PC-3 (cell line): ENCODE results near the gene CLEC11A. TPM values are rescaled to one million over a fixed set of nuclear protein-coding genes. Genes with fewer than 3 reads are reported as not detected.

Source experiments
- ATAC-seq: fragments of 200-7000 bp; cut with Tn5 transposase; 2 replicates; pipeline ENCODE4 v1.9.1; 2020; ENCODE audit warnings: mild to moderate bottlenecking, moderate library complexity
- BruUV-seq: library from RNA; stranded (reverse); fragments of 400-500 nt; replicated peaks from 2 replicates; lab custom pipeline; 2021; lab: Mats Ljungman, UMichigan
- CTCF ChIA-PET: fragments of 300-600 bp; sonication (Branson Sonifier 250); formaldehyde crosslinking; loops from one replicate; lab custom pipeline; 2022; ENCODE audit warnings: antibody characterized with exemption; lab: Charles Lee
- POLR2A ChIA-PET: fragments of 300-600 bp; sonication (Branson Sonifier 250); formaldehyde crosslinking; loops from one replicate; lab custom pipeline; 2022; ENCODE audit warnings: antibody characterized with exemption; ENCODE audit not compliant: unreplicated experiment; lab: Charles Lee
- DNase-seq: peaks from one replicate; pipeline ENCODE4 v3.0.0-alpha.2; 2015
- H2AFZ ChIP-seq: fragments of 300-600 bp; sonication (generic); 2 replicates; pipeline ENCODE4 v1.6.0; 2016; ENCODE audit warnings: antibody characterized with exemption, low read length
- H3F3A ChIP-seq: fragments of 300-600 bp; sonication (generic); one replicate; pipeline ENCODE4 v1.6.0; 2017; ENCODE audit warnings: antibody characterized with exemption, low read length, control low read depth, mild to moderate bottlenecking; ENCODE audit not compliant: unreplicated experiment
- H3K27ac ChIP-seq: fragments of 300-600 bp; sonication (generic); 2 replicates; pipeline ENCODE4 v1.5.1; 2016; ENCODE audit warnings: mild to moderate bottlenecking, low read length
- H3K27me3 ChIP-seq: fragments of 300-600 bp; sonication (generic); 2 replicates; pipeline ENCODE4 v1.6.1; 2016; ENCODE audit warnings: low read length, mixed read lengths
- H3K36me3 ChIP-seq: fragments of 300-600 bp; sonication (generic); 2 replicates; pipeline ENCODE4 v1.6.1; 2016; ENCODE audit warnings: low read depth, mixed run types, low read length, mixed read lengths
- H3K4me1 ChIP-seq: fragments of 300-600 bp; sonication (generic); 2 replicates; pipeline ENCODE4 v1.5.1; 2016; ENCODE audit warnings: low read length; ENCODE audit not compliant: insufficient read depth
- H3K4me2 ChIP-seq: fragments of 300-600 bp; sonication (generic); 2 replicates; pipeline ENCODE4 v1.6.0; 2016; ENCODE audit warnings: low read length
- H3K4me3 ChIP-seq: fragments of 300-600 bp; sonication (generic); 2 replicates; pipeline ENCODE4 v1.5.1; 2016; ENCODE audit warnings: mild to moderate bottlenecking, low read length, mixed read lengths
- H3K79me2 ChIP-seq: fragments of 300-600 bp; sonication (generic); 2 replicates; pipeline ENCODE4 v1.6.1; 2017; ENCODE audit warnings: low read length, mixed read lengths
- H3K9ac ChIP-seq: fragments of 300-600 bp; sonication (generic); 2 replicates; pipeline ENCODE4 v1.6.0; 2016; ENCODE audit warnings: mild to moderate bottlenecking, low read length
- H3K9me2 ChIP-seq: fragments of 300-600 bp; sonication (generic); replicated peaks from 2 replicates; pipeline ENCODE4 v1.6.1; 2016; ENCODE audit warnings: mixed run types, low read length, mixed read lengths
- H3K9me3 ChIP-seq: fragments of 300-600 bp; sonication (generic); 2 replicates; pipeline ENCODE4 v1.6.1; 2016; ENCODE audit warnings: low read length, mixed read lengths
- H4K20me1 ChIP-seq: fragments of 300-600 bp; sonication (generic); 2 replicates; pipeline ENCODE4 v1.6.1; 2016; ENCODE audit warnings: low read length, mixed read lengths
- CTCF ChIP-seq: fragments of 300-600 bp; sonication (generic); conservative IDR thresholded peaks from 2 replicates; pipeline ENCODE4 v1.5.1; 2017; ENCODE audit warnings: antibody characterized with exemption, low read depth, mild to moderate bottlenecking, low read length
- EZH2 ChIP-seq: fragments of 300-600 bp; sonication (generic); IDR thresholded peaks from one replicate; pipeline ENCODE4 v1.6.1; 2017; ENCODE audit warnings: antibody characterized with exemption, mild to moderate bottlenecking, low read length; ENCODE audit not compliant: unreplicated experiment
- EZH2phosphoT487 ChIP-seq: fragments of 300-600 bp; sonication (generic); IDR thresholded peaks from 2 replicates; pipeline ENCODE4 v1.6.1; 2018; ENCODE audit warnings: mild to moderate bottlenecking, antibody characterized with exemption, low read length, borderline replicate concordance
- intact Hi-C: fragments of 100-400 bp; cut with micrococcal nuclease; formaldehyde crosslinking; loops from 2 replicates; pipeline ENCODE4 v1.9.0; 2023
- total RNA-seq: library from RNA; depleted of rRNA; stranded (reverse); fragments of >200 nt; gene quantifications from 2 replicates; pipeline ENCODE4 v1.2.3, GENCODE V29; 2014

CLEC11A gene
- total RNA-seq, 1 experiment from 2014 or later = 2.3 TPM

- Histone ChIP-seq H2AFZ (peak overlapping the region; percentile 32; the same call in 1 of the 2 replicates), H3K27me3 (peaks cover 31% of the 10 kb centered on the region), H3K27ac (no peak overlapping the region), H3K4me2 (peak overlapping the region; percentile 73), H3K36me3 (no peaks in the 10 kb centered on the region), H3F3A (no peaks in the 10 kb centered on the region), H3K9me3 (no peaks in the 10 kb centered on the region), H3K9me2 (no peaks in the 10 kb centered on the region), H3K4me1 (peaks cover 15% of the 10 kb centered on the region), H4K20me1 (no peaks in the 10 kb centered on the region), H3K79me2 (no peaks in the 10 kb centered on the region), H3K9ac (no peak overlapping the region), H3K4me3 (peak overlapping the region; percentile 45)
- POLR2A ChIA-PET = no interaction called here
- CTCF ChIA-PET = interaction anchor here (0.6 to 1.6 kb wide), 5 partner anchors 21 to 148 kb away, joined by 3 to 21 read pairs (median 4); no protein-coding TSS in a partner anchor
- TF ChIP-seq EZH2 (no peak), CTCF (peak; percentile 73), EZH2phosphoT487 (no peak)
- intact Hi-C loops = no loop called here
- ATAC-seq (peak; percentile 43), DNase-seq (peak; percentile 51)
- BruUV-seq = no TSS peak
These were observed 19.0 kb upstream of the CLEC11A start for GRCh38 chr19:50703915-50704796.

- Histone ChIP-seq H3K9ac (no peak overlapping the region), H3K36me3 (no peaks in the 10 kb centered on the region), H3K9me2 (no peaks in the 10 kb centered on the region), H3K27ac (no peak overlapping the region), H4K20me1 (no peaks in the 10 kb centered on the region), H3K4me1 (peaks cover 15% of the 10 kb centered on the region), H3K9me3 (no peaks in the 10 kb centered on the region), H3K4me2 (no peak overlapping the region), H3K4me3 (no peak overlapping the region), H3K27me3 (peaks cover 19% of the 10 kb centered on the region), H3K79me2 (no peaks in the 10 kb centered on the region), H2AFZ (no peak overlapping the region), H3F3A (no peaks in the 10 kb centered on the region)
- ATAC-seq = peak; percentile 87
- intact Hi-C loops = loop anchor here (1.0 to 5.0 kb wide), 3 partner anchors 78 to 317 kb away; no protein-coding TSS in a partner anchor
- ChIA-PET POLR2A (no interaction called here), CTCF (interaction anchor here (0.6 to 1.2 kb wide), 2 partner anchors 19 to 78 kb away, joined by 3 to 5 read pairs; no protein-coding TSS in a partner anchor)
- no peak for TF ChIP-seq EZH2
- peak; percentile 89 for TF ChIP-seq CTCF
- DNase-seq = peak; percentile 86
- no TSS peak for BruUV-seq
These were observed 17.6 kb upstream of the CLEC11A start for GRCh38 chr19:50705422-50706019.
